Measurements from ENCODE around the gene SRSF5. TPM values are rescaled to one million over a fixed set of nuclear protein-coding genes. Genes with fewer than 3 reads are reported as not detected.

SRSF5 gene
- total RNA-seq, 1 experiment from 2014 or later, result 389 TPM

GRCh38 chr14:69754487-69754886 is 12.5 kb upstream of the SRSF5 start:
- Mint-ChIP-seq H3K27ac (no peak overlapping the region), H3K4me1 (peaks cover 15 to 16% of the 10 kb centered on the region in 2 experiments), H3K36me3 (ENCODE audit: insufficient read depth in 1 of 3, low read depth in 3 of 3) (no peaks in the 10 kb centered on the region), H3K27me3 (ENCODE audit: low read depth) (no peaks in the 10 kb centered on the region; the same call in 1 of the 2 replicates), H3K4me3 (no peak overlapping the region), H3K9me3 (no peaks in the 10 kb centered on the region; a peak in 1 of 5 replicates)
- H4K91ac ChIP-seq (ENCODE audit: insufficient read length, low read depth, low read length), result no peak overlapping the region
- no peak overlapping the region for H2BK120ac ChIP-seq (ENCODE audit: low read depth, low read length, poor library complexity, severe bottlenecking)
- H3K18ac ChIP-seq (ENCODE audit: insufficient read length, low read depth, low read length), result no peak overlapping the region
- no peak overlapping the region for H3T11ph ChIP-seq (ENCODE audit: low read length)
- no peak for TF ChIP-seq CTCF (conservative IDR thresholded peaks at IDR 0.05)
- no peak overlapping the region for H3K4me2 ChIP-seq (ENCODE audit: insufficient read depth, insufficient read length, low read length)
- H3K27me3 ChIP-seq (ENCODE audit: insufficient read depth, low read length), result no peaks in the 10 kb centered on the region
- no peak overlapping the region for H2BK5ac ChIP-seq (ENCODE audit: insufficient read length, low read length)
- H2BK20ac ChIP-seq (ENCODE audit: low read depth, low read length, poor library complexity, severe bottlenecking), result no peak overlapping the region
- H4K8ac ChIP-seq (replicated peaks; ENCODE audit: insufficient read length, low read depth, low read length), result no peak overlapping the region
- H3K79me1 ChIP-seq (ENCODE audit: insufficient read depth, low read depth, low read length, poor library complexity, severe bottlenecking), result no peaks in the 10 kb centered on the region
- H3K9ac ChIP-seq (ENCODE audit: extremely low read depth, insufficient read length, low read length), result no peak overlapping the region
- H3K56ac ChIP-seq (ENCODE audit: insufficient read length, low read depth, low read length), result no peak overlapping the region
- H3K23me2 ChIP-seq (ENCODE audit: insufficient read length, low read depth, low read length, poor library complexity, severe bottlenecking), result no peaks in the 10 kb centered on the region
- no peak overlapping the region for H3K27ac ChIP-seq (ENCODE audit: insufficient read length, low read depth, low read length)
- H3K4me1 ChIP-seq (ENCODE audit: insufficient read depth, low read length), result no peaks in the 10 kb centered on the region; the same call in 1 of the 2 replicates
- no CpG with 5 or more reads among the region's 2 CpGs for WGBS (ENCODE audit: extremely low coverage, insufficient read length, low lambda C conversion rate)
- H2AFZ ChIP-seq (ENCODE audit: low read length), result no peak overlapping the region
- H2BK15ac ChIP-seq (ENCODE audit: low read depth, low read length), result no peak overlapping the region
- no peak for DNase-seq
- no peak overlapping the region for H4K5ac ChIP-seq (ENCODE audit: insufficient read length, low read depth, low read length)
- no peak overlapping the region for H2BK12ac ChIP-seq (ENCODE audit: insufficient read length, low read depth, low read length)
- H3K9me3 ChIP-seq (ENCODE audit: control insufficient read depth, low read depth, low read length), result no peaks in the 10 kb centered on the region
- H4K20me1 ChIP-seq (ENCODE audit: control insufficient read depth, insufficient read depth, insufficient read length), result no peaks in the 10 kb centered on the region
- H3K23ac ChIP-seq (ENCODE audit: insufficient read length, low read depth, low read length), result no peak overlapping the region
- no peak overlapping the region for H2AK5ac ChIP-seq (ENCODE audit: insufficient read length, low read length)
- no peak overlapping the region for H3K4ac ChIP-seq (ENCODE audit: low read depth, low read length)
- no peaks in the 10 kb centered on the region for H3K79me2 ChIP-seq (ENCODE audit: insufficient read depth, low read length)
- no peak overlapping the region for H3K14ac ChIP-seq (ENCODE audit: insufficient read depth, low read length)
